Endothelial cell of umbilical vein (primary cell): ENCODE measurements around the gene GFAP.

Source experiments
- CTCF ChIP-seq, 2 donors: IDR thresholded peaks; 1 replicate in 1 of 2; 2 replicates in 1 of 2; pipeline ENCODE4 v1.5.1; 2011; ENCODE audit warnings: low read length in 2 of 2, mild to moderate bottlenecking in 2 of 2, moderate library complexity in 2 of 2, control low read depth in 1 of 2, inconsistent platforms in 1 of 2, low read depth in 1 of 2; ENCODE audit not compliant: insufficient read depth in 1 of 2; ENCODE audit errors: extremely low read depth in 1 of 2
- EZH2 ChIP-seq: IDR thresholded peaks from 2 replicates; pipeline ENCODE4 v1.6.1; 2012; ENCODE audit warnings: borderline replicate concordance, low read depth, mild to moderate bottlenecking, moderate library complexity, low read length, inconsistent platforms; ENCODE audit not compliant: severe bottlenecking
- JUN ChIP-seq: IDR thresholded peaks from 2 replicates; pipeline ENCODE4 v1.6.1; 2011; ENCODE audit warnings: borderline replicate concordance, low read depth; ENCODE audit not compliant: insufficient read length, insufficient read depth
- MAX ChIP-seq: IDR thresholded peaks from 2 replicates; pipeline ENCODE4 v1.6.1; 2011; ENCODE audit not compliant: insufficient read depth, insufficient read length
- MYC ChIP-seq: IDR thresholded peaks from one replicate; pipeline ENCODE4 v1.6.1; 2011; ENCODE audit warnings: mild to moderate bottlenecking, low read depth, low read length
- POLR2A ChIP-seq: IDR thresholded peaks from 2 replicates; pipeline ENCODE4 v1.6.1; 2012; ENCODE audit warnings: low read depth, mild to moderate bottlenecking, control low read depth, low read length
- POLR2AphosphoS5 ChIP-seq: IDR thresholded peaks from 2 replicates; pipeline ENCODE4 v1.6.1; 2012; ENCODE audit warnings: low read depth, mild to moderate bottlenecking, control low read depth, low read length, moderate library complexity; ENCODE audit not compliant: insufficient read depth

- TF ChIP-seq CTCF (IDR thresholded peaks at IDR 0.05; ENCODE audit: extremely low read depth in 1 of 2, insufficient read depth in 1 of 2, low read depth in 1 of 2, low read length in 2 of 2) (no peak), EZH2 (no peak), POLR2A (no peak), POLR2AphosphoS5 (no peak), MYC (no peak), JUN (no peak), MAX (no peak)
Observed at GRCh38 chr17:44922136-44922535, 6.8 kb upstream of the GFAP start.
